Activated naive CD8-positive, alpha-beta T cell treated with anti-CD3 and anti-CD28 coated beads for 36 hours (primary cell): ENCODE results near the gene MCF2L. TPM values are rescaled to one million over a fixed set of nuclear protein-coding genes. Genes with fewer than 3 reads are reported as not detected.

ENCODE experiments used
- DNase-seq: peaks from one replicate; pipeline ENCODE4 v3.0.0; 2021
- H3K27ac Mint-ChIP-seq: one replicate; pipeline ENCODE4 v1.8.0; 2022; ENCODE audit warnings: mild to moderate bottlenecking, moderate library complexity, mixed read lengths
- H3K27me3 Mint-ChIP-seq: one replicate; pipeline ENCODE4 v1.8.0; 2022; ENCODE audit warnings: mild to moderate bottlenecking, mixed read lengths
- H3K36me3 Mint-ChIP-seq: one replicate; pipeline ENCODE4 v1.8.0; 2021; ENCODE audit warnings: mild to moderate bottlenecking, mixed read lengths
- H3K4me1 Mint-ChIP-seq: one replicate; pipeline ENCODE4 v1.8.0; 2021; ENCODE audit warnings: mixed read lengths
- H3K4me3 Mint-ChIP-seq: one replicate; pipeline ENCODE4 v1.8.0; 2022; ENCODE audit warnings: mild to moderate bottlenecking, moderate library complexity, mixed read lengths
- H3K9me3 Mint-ChIP-seq: one replicate; pipeline ENCODE4 v1.8.0; 2022; ENCODE audit warnings: mixed read lengths
- total RNA-seq, 2 experiments: library from RNA; stranded (reverse); gene quantifications; one replicate each; pipeline ENCODE4 v1.2.3, GENCODE V29; 2021

MCF2L gene
- total RNA-seq, 2 experiments from 2014 or later, result 9.3 to 10.7 TPM

GRCh38 chr13:113135281-113135760 is 166.3 kb downstream of the MCF2L start:
- Mint-ChIP-seq H3K27ac (no peak overlapping the region), H3K36me3 (no peaks in the 10 kb centered on the region), H3K9me3 (peaks cover 3% of the 10 kb centered on the region), H3K4me1 (no peaks in the 10 kb centered on the region), H3K4me3 (no peak overlapping the region), H3K27me3 (peaks cover 6% of the 10 kb centered on the region)
- no peak for DNase-seq

- Mint-ChIP-seq H3K4me3 (no peak overlapping the region), H3K36me3 (no peaks in the 10 kb centered on the region), H3K27me3 (peaks cover 5% of the 10 kb centered on the region), H3K9me3 (peaks cover 3% of the 10 kb centered on the region), H3K4me1 (no peaks in the 10 kb centered on the region), H3K27ac (no peak overlapping the region)
- DNase-seq, result no peak
Measured at GRCh38 chr13:113137691-113138298, 168.8 kb downstream of the MCF2L start.

GRCh38 chr13:113138792-113139551 is 170.0 kb downstream of the MCF2L start:
- H3K27me3 Mint-ChIP-seq, result peaks cover 3% of the 10 kb centered on the region
- peaks cover 3% of the 10 kb centered on the region for H3K9me3 Mint-ChIP-seq
- H3K4me1 Mint-ChIP-seq, result no peaks in the 10 kb centered on the region
- no peak overlapping the region for H3K27ac Mint-ChIP-seq
- no peak overlapping the region for H3K4me3 Mint-ChIP-seq
- H3K36me3 Mint-ChIP-seq, result no peaks in the 10 kb centered on the region
- DNase-seq, result no peak

GRCh38 chr13:113139577-113139976 is 170.6 kb downstream of the MCF2L start:
- H3K4me1 Mint-ChIP-seq, result no peaks in the 10 kb centered on the region
- H3K27me3 Mint-ChIP-seq, result peaks cover 3% of the 10 kb centered on the region
- no peak overlapping the region for H3K4me3 Mint-ChIP-seq
- no peaks in the 10 kb centered on the region for H3K36me3 Mint-ChIP-seq
- DNase-seq, result no peak
- no peak overlapping the region for H3K27ac Mint-ChIP-seq
- H3K9me3 Mint-ChIP-seq, result no peaks in the 10 kb centered on the region

GRCh38 chr13:113140677-113141600 is 171.9 kb downstream of the MCF2L start:
- no peak for DNase-seq
- no peak overlapping the region for H3K27ac Mint-ChIP-seq
- no peak overlapping the region for H3K4me3 Mint-ChIP-seq
- no peaks in the 10 kb centered on the region for H3K36me3 Mint-ChIP-seq
- peaks cover 3% of the 10 kb centered on the region for H3K27me3 Mint-ChIP-seq
- peaks cover 4% of the 10 kb centered on the region for H3K4me1 Mint-ChIP-seq
- peaks cover 1% of the 10 kb centered on the region for H3K9me3 Mint-ChIP-seq

GRCh38 chr13:113141601-113141970 is 172.6 kb downstream of the MCF2L start:
- no peak for DNase-seq
- Mint-ChIP-seq H3K27ac (no peak overlapping the region), H3K27me3 (peaks cover 3% of the 10 kb centered on the region), H3K4me1 (peaks cover 4% of the 10 kb centered on the region), H3K36me3 (no peaks in the 10 kb centered on the region), H3K9me3 (peaks cover 1% of the 10 kb centered on the region), H3K4me3 (no peak overlapping the region)

- DNase-seq, result no peak
- peaks cover 1% of the 10 kb centered on the region for H3K9me3 Mint-ChIP-seq
- no peak overlapping the region for H3K4me3 Mint-ChIP-seq
- no peak overlapping the region for H3K27ac Mint-ChIP-seq
- peaks cover 3% of the 10 kb centered on the region for H3K27me3 Mint-ChIP-seq
- H3K36me3 Mint-ChIP-seq, result no peaks in the 10 kb centered on the region
- H3K4me1 Mint-ChIP-seq, result peaks cover 4% of the 10 kb centered on the region
Measured at GRCh38 chr13:113142876-113143275, 173.9 kb downstream of the MCF2L start.

GRCh38 chr13:113143466-113144254 is 174.6 kb downstream of the MCF2L start:
- H3K27me3 Mint-ChIP-seq, result peaks cover 3% of the 10 kb centered on the region
- no peak for DNase-seq
- no peaks in the 10 kb centered on the region for H3K36me3 Mint-ChIP-seq
- H3K9me3 Mint-ChIP-seq, result peaks cover 1% of the 10 kb centered on the region
- H3K4me1 Mint-ChIP-seq, result peaks cover 4% of the 10 kb centered on the region
- H3K4me3 Mint-ChIP-seq, result no peak overlapping the region
- H3K27ac Mint-ChIP-seq, result no peak overlapping the region

GRCh38 chr13:113144255-113144629 is 175.2 kb downstream of the MCF2L start:
- no peak overlapping the region for H3K4me3 Mint-ChIP-seq
- peaks cover 4% of the 10 kb centered on the region for H3K4me1 Mint-ChIP-seq
- peaks cover 1% of the 10 kb centered on the region for H3K9me3 Mint-ChIP-seq
- H3K27ac Mint-ChIP-seq, result no peak overlapping the region
- H3K27me3 Mint-ChIP-seq, result no peaks in the 10 kb centered on the region
- no peaks in the 10 kb centered on the region for H3K36me3 Mint-ChIP-seq
- no peak for DNase-seq

- H3K4me1 Mint-ChIP-seq, result peaks cover 4% of the 10 kb centered on the region
- no peak overlapping the region for H3K27ac Mint-ChIP-seq
- peak; percentile 33 for DNase-seq
- no peaks in the 10 kb centered on the region for H3K36me3 Mint-ChIP-seq
- no peak overlapping the region for H3K4me3 Mint-ChIP-seq
- H3K9me3 Mint-ChIP-seq, result peaks cover 1% of the 10 kb centered on the region
- peaks cover 3% of the 10 kb centered on the region for H3K27me3 Mint-ChIP-seq
Measured at GRCh38 chr13:113145496-113145895, 176.5 kb downstream of the MCF2L start.

GRCh38 chr13:113145911-113146598 is 177.0 kb downstream of the MCF2L start:
- no peak for DNase-seq
- Mint-ChIP-seq H3K36me3 (no peaks in the 10 kb centered on the region), H3K9me3 (peaks cover 1% of the 10 kb centered on the region), H3K27ac (no peak overlapping the region), H3K4me1 (peaks cover 4% of the 10 kb centered on the region), H3K27me3 (peaks cover 6% of the 10 kb centered on the region), H3K4me3 (no peak overlapping the region)

- Mint-ChIP-seq H3K27me3 (peaks cover 13% of the 10 kb centered on the region), H3K9me3 (peaks cover 1% of the 10 kb centered on the region), H3K4me1 (peaks cover 4% of the 10 kb centered on the region), H3K4me3 (no peak overlapping the region), H3K27ac (no peak overlapping the region), H3K36me3 (no peaks in the 10 kb centered on the region)
- DNase-seq, result no peak
Measured at GRCh38 chr13:113146750-113147149, 177.7 kb downstream of the MCF2L start.

- Mint-ChIP-seq H3K36me3 (no peaks in the 10 kb centered on the region), H3K9me3 (peaks cover 1% of the 10 kb centered on the region), H3K4me1 (peaks cover 6% of the 10 kb centered on the region), H3K4me3 (no peak overlapping the region), H3K27me3 (peaks cover 18% of the 10 kb centered on the region), H3K27ac (no peak overlapping the region)
- no peak for DNase-seq
Measured at GRCh38 chr13:113147206-113147605, 178.2 kb downstream of the MCF2L start.

GRCh38 chr13:113148407-113148806 is 179.4 kb downstream of the MCF2L start:
- no peak for DNase-seq
- Mint-ChIP-seq H3K4me3 (no peak overlapping the region), H3K36me3 (no peaks in the 10 kb centered on the region), H3K4me1 (peaks cover 13% of the 10 kb centered on the region), H3K9me3 (peaks cover 1% of the 10 kb centered on the region), H3K27ac (no peak overlapping the region), H3K27me3 (peaks cover 25% of the 10 kb centered on the region)
